Right atrium auricular region (tissue), 2 donors: ENCODE measurements around the gene PRTN3. TPM values are rescaled to one million over a fixed set of nuclear protein-coding genes. Genes with fewer than 3 reads are reported as not detected.

Experiments used
- DNase-seq: peaks from one replicate; pipeline ENCODE4 v3.0.0-alpha.2; 2019; ENCODE audit warnings: low spot score
- H3K27ac ChIP-seq, 2 donors: fragments of 200-600 bp; sonication (generic); 1 replicate in 1 of 2; 2 replicates in 1 of 2; pipeline ENCODE4 v1.5.1; 2016 to 2019
- H3K27me3 ChIP-seq, 2 donors: fragments of 200-600 bp; sonication (generic); one replicate each; pipeline versions ENCODE4 v1.5.1 to v1.6.0; 2017 to 2019
- H3K36me3 ChIP-seq: fragments of 200-600 bp; sonication (generic); one replicate; pipeline ENCODE4 v1.5.1; 2016
- H3K4me1 ChIP-seq, 2 donors: fragments of 200-600 bp; sonication (generic); one replicate each; pipeline versions ENCODE4 v1.5.1 to v1.6.0; 2017 to 2019
- H3K4me3 ChIP-seq, 2 donors: fragments of 200-600 bp; sonication (generic); 1 replicate in 1 of 2; 2 replicates in 1 of 2; pipeline ENCODE4 v1.5.1; 2017 to 2019; ENCODE audit warnings: mild to moderate bottlenecking in 1 of 2, moderate library complexity in 1 of 2
- H3K9me3 ChIP-seq, 2 donors: fragments of 200-600 bp; sonication (generic); one replicate each; pipeline ENCODE4 v1.5.1; 2019
- CTCF ChIP-seq, 2 donors: fragments of 200-600 bp; sonication (generic); IDR thresholded peaks; one replicate each; pipeline ENCODE4 v1.5.1; 2019; ENCODE audit warnings: antibody characterized with exemption in 2 of 2
- total RNA-seq, 2 donors: library from RNA; depleted of rRNA; stranded (reverse); fragments of >200 nt; gene quantifications; one replicate each; pipeline ENCODE4 v1.1.0, GENCODE V29; 2016

Gene PRTN3
- total RNA-seq, 2 donors from 2014 or later = not detected

- no peak overlapping the region for H3K4me3 ChIP-seq
Observed at GRCh38 chr19:810883-811489, 29.8 kb upstream of the PRTN3 start.

GRCh38 chr19:811506-812048 lies 29.2 kb upstream of the PRTN3 start:
- no peak for DNase-seq
- Histone ChIP-seq H3K27ac (no peak overlapping the region), H3K4me3 (no peak overlapping the region), H3K27me3 (no peaks in the 10 kb centered on the region), H3K36me3 (peaks cover 65% of the 10 kb centered on the region), H3K9me3 (no peaks in the 10 kb centered on the region), H3K4me1 (no peaks in the 10 kb centered on the region)
- no peak for TF ChIP-seq CTCF (IDR thresholded peaks at IDR 0.05)

More at GRCh38 chr19:810883-811489, 29.8 kb upstream of the PRTN3 start:
- H3K9me3 ChIP-seq = no peaks in the 10 kb centered on the region
- H3K4me1 ChIP-seq = no peaks in the 10 kb centered on the region
- no peak for DNase-seq
- peaks cover 71% of the 10 kb centered on the region for H3K36me3 ChIP-seq
- H3K27me3 ChIP-seq = no peaks in the 10 kb centered on the region
- no peak for TF ChIP-seq CTCF (IDR thresholded peaks at IDR 0.05)
- H3K27ac ChIP-seq = no peak overlapping the region

- DNase-seq = no peak
- Histone ChIP-seq H3K36me3 (peaks cover 58% of the 10 kb centered on the region), H3K4me3 (no peak overlapping the region), H3K27ac (no peak overlapping the region), H3K9me3 (no peaks in the 10 kb centered on the region), H3K4me1 (no peaks in the 10 kb centered on the region), H3K27me3 (no peaks in the 10 kb centered on the region)
- TF ChIP-seq CTCF (IDR thresholded peaks at IDR 0.05) = no peak
Observed at GRCh38 chr19:812049-812746, 28.6 kb upstream of the PRTN3 start.

DNA sequence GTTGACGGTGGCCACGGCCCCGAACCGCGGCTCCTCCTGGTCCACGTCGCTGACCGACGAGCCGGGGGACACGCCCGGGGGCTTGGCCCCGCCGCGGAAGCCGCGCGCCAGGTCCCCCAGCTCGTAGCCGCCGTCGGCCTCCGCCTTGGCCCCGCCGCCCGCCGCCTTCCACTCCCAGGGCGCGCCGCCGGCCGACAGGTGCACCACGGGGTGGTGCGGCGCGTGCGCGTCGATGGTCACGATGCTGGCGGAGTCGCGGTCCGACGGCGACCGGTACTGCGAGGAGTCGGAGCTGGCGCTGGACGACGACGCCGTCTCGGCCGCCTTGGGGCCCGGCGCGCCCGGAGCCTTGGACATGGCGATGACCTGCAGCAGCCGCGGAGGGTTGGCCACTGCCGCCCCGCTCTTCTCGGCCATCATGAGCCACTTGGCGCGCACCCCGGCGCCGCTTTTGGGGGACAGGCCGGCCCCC lies 28.0 kb upstream of the PRTN3 start:
- DNase-seq = no peak

More for the DNA sequence above, 28.0 kb upstream of the PRTN3 start:
- Histone ChIP-seq H3K4me3 (no peak overlapping the region), H3K9me3 (no peaks in the 10 kb centered on the region), H3K27ac (no peak overlapping the region), H3K27me3 (no peaks in the 10 kb centered on the region), H3K4me1 (no peaks in the 10 kb centered on the region), H3K36me3 (peaks cover 53% of the 10 kb centered on the region)
- TF ChIP-seq CTCF (IDR thresholded peaks at IDR 0.05) = no peak
